ENCODE measurements around the gene RNF224. TPM values are rescaled to one million over a fixed set of nuclear protein-coding genes. Genes with fewer than 3 reads are reported as not detected.

RNF224 gene
- total RNA-seq, 3 donors from 2014 or later = not detected

GRCh38 chr9:137223078-137223970 lies 4.0 kb upstream of the RNF224 start:
- H3K4me3 ChIP-seq = peak overlapping the region; percentile 42
- no peak for TF ChIP-seq CTCF (IDR thresholded peaks at IDR 0.05)
- no peaks in the 10 kb centered on the region for H3K9me3 ChIP-seq
- H3K4me1 ChIP-seq (ENCODE audit: low read depth) = peaks cover 39% of the 10 kb centered on the region
- intact Hi-C loops (cut with DNase I, micrococcal nuclease) = no loop called here
- peak; percentile 85 for ATAC-seq
- H3K36me3 ChIP-seq (ENCODE audit: low read depth) = no peaks in the 10 kb centered on the region
- DNase-seq = peak; percentile 97 to 98 (median 97)

DNA sequence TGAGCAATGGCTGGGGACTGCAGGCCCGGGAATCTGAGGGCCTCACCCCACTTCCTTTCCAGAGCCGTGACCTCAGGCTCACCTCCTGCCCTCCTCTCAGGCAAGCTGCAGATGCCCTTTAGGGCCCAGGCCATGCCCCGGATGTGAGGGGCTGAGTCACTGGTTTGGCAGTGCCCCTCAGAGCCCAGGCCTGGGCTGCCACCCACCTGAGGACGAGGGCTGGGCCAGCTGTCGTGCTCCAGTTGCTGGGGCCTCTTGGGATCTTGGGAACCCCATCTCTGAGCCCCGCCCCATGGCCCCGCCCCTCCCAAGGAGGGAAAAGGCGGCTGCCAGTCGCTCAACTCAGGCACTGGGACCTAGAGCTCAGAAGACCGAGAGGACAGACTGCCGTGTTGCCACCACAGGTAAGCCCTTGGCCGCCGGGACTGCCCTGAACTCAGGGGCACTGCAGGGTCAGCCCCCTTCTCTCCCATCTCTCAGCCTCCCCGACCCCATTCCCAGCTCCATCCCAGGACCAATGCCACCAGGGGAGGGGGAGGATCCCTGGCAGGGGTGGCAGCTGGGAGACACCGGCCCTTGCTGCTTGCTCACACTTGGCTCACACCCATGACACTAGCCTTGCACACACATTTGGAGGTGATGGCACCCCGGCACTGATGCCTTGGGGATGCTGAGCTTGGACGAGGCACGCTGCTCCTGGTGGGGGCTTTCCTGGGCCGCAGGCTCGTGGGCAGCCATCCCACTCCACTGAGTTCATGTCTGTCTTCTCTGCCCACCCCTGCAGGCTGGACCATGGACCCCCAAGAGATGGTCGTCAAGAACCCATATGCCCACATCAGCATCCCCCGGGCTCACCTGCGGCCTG lies 2.2 kb upstream of the RNF224 start, which contains the start of gene CYSRT1:
Gene CYSRT1 (plus strand): TSS at position 345 of the 865 bp plus-strand sequence. CDS start 448 bp downstream, at position 793.
- DNase-seq = peak in 2 of 3 donors; percentile 38 to 63

DNA sequence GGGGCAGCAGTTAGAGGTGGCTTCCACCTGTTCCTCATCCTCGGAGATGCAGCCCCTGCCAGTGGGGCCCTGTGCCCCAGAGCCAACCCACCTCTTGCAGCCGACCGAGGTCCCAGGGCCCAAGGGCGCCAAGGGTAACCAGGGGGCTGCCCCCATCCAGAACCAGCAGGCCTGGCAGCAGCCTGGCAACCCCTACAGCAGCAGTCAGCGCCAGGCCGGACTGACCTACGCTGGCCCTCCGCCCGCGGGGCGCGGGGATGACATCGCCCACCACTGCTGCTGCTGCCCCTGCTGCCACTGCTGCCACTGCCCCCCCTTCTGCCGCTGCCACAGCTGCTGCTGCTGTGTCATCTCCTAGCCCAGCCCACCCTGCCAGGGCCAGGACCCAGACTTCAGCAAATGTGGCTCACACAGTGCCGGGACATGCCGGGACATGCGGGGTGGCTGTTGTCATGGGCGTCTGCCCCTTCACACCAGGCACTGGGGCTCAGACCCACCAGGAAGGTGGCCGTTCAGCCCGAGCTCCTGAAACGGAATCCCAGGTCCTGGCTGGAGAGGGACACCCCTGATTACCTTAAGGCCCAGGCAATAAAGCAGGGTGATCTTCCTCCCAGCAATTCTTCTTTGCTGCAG lies 1.5 kb upstream of the RNF224 start:
- no peak overlapping the region for H3K4me3 ChIP-seq

More for the DNA sequence above, 2.2 kb upstream of the RNF224 start, which contains the start of gene CYSRT1:
- ATAC-seq = no peak
- no peaks in the 10 kb centered on the region for H3K9me3 ChIP-seq
- peaks cover 41% of the 10 kb centered on the region for H3K4me1 ChIP-seq (ENCODE audit: low read depth)
- H3K36me3 ChIP-seq (ENCODE audit: low read depth) = no peaks in the 10 kb centered on the region
- no peak within 1 kb of the TSS for H3K4me3 ChIP-seq
- intact Hi-C loops (cut with DNase I, micrococcal nuclease) = no loop called here
- no peak for TF ChIP-seq CTCF (IDR thresholded peaks at IDR 0.05)

DNA sequence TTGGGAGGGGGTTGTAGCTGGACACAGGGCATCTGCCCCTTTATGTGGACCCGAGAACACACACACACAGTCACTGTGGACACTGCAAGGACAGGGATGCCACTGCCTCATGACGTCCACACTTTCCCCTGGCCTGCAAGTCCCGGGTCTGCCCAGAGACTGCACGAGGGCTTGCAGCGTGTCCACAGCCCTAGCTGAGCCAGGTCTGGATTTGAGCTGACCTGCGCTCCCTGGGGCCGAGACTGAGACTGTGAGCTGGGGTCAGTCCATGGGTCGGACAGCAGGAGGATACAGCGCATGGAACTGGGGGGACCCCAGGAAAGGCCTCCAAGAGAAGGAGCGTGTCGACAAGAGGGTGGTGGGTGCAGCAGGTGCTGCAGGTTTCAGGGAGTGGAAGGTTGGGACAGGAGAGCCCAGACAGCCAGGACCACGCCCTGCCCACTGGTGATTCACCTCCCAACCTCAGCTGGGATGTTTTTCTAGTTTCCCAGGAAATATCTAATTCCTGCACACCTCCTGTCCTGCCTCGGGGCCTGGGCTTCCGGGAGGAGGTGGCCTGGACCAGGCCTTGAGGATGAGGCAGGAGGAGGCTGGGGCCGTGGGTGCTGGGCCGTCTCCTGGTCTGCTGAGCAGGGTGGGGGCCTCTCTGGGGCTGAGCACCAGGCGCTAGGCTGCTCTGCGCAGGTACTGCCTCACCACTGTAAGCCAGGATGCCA lies 806 bp upstream of the RNF224 start:
- Histone ChIP-seq H3K4me1 (ENCODE audit: low read depth) (peaks cover 40% of the 10 kb centered on the region), H3K36me3 (ENCODE audit: low read depth) (no peaks in the 10 kb centered on the region), H3K9me3 (no peaks in the 10 kb centered on the region), H3K4me3 (no peak overlapping the region)
- DNase-seq (no peak), ATAC-seq (peak; percentile 0)
- no peak for TF ChIP-seq CTCF (IDR thresholded peaks at IDR 0.05)
- intact Hi-C loops (cut with DNase I, micrococcal nuclease) = no loop called here

More for the DNA sequence above, 1.5 kb upstream of the RNF224 start:
- H3K4me1 ChIP-seq (ENCODE audit: low read depth) = peaks cover 42% of the 10 kb centered on the region
- H3K9me3 ChIP-seq = no peaks in the 10 kb centered on the region
- ATAC-seq (no peak), DNase-seq (no peak)
- intact Hi-C loops (cut with DNase I, micrococcal nuclease) = no loop called here
- no peaks in the 10 kb centered on the region for H3K36me3 ChIP-seq (ENCODE audit: low read depth)
- no peak for TF ChIP-seq CTCF (IDR thresholded peaks at IDR 0.05)

Measured in mucosa of descending colon (tissue), 3 donors.